Esophagus mucosa (tissue), 1 donor: Measurements from ENCODE around the gene UHRF2. TPM values are rescaled to one million over a fixed set of nuclear protein-coding genes. Genes with fewer than 3 reads are reported as not detected.

Experiments used
- total RNA-seq: library from RNA; stranded (reverse); gene quantifications from one replicate; pipeline ENCODE4 v1.2.4, GENCODE V29; 2023
- donor health status: DM: yes; HTN: yes; CAD: no.

UHRF2 gene
- total RNA-seq, 1 donor from 2014 or later = 19.6 TPM

Other genes with a start within 250 kb of the UHRF2 start
- gene IL33, start 197.4 kb upstream of the UHRF2 start, total RNA-seq = 30.9 TPM
- gene TPD52L3, start 84.8 kb upstream of the UHRF2 start, total RNA-seq = not detected
- gene GLDC, start 232.5 kb downstream of the UHRF2 start, total RNA-seq = 28.3 TPM